GM13977 (cell line): Measurements from ENCODE around the gene RGP1.

Experiments
- DNase-seq: peaks from one replicate; pipeline ENCODE4 v3.0.0; 2012; ENCODE audit warnings: low spot score
- CTCF ChIP-seq: IDR thresholded peaks from 2 replicates; pipeline ENCODE4 v1.5.1; 2012; ENCODE audit warnings: mild to moderate bottlenecking, control low read depth; ENCODE audit not compliant: insufficient read depth; ENCODE audit errors: extremely low read depth, missing control alignments
- in situ Hi-C: fragments of 300-500 bp; cut with MboI; formaldehyde crosslinking; loops from one replicate; pipeline ENCODE4 v1.12.0; 2022; ENCODE audit warnings: low sequenced_read_pairs, low pct_unique_long_range_greater_than_20kb, mixed read lengths, inconsistent platforms; ENCODE audit not compliant: unreplicated experiment

Gene RGP1

GRCh38 chr9:35771943-35772342, 22.9 kb downstream of the RGP1 start:
- no peak for TF ChIP-seq CTCF
- no peak for DNase-seq
- in situ Hi-C loops, result no loop called here

- no peak for TF ChIP-seq CTCF
- no peak for DNase-seq
- in situ Hi-C loops, result no loop called here
Observed at GRCh38 chr9:35774907-35775635, 26.0 kb downstream of the RGP1 start.

- in situ Hi-C loops, result no loop called here
- no peak for DNase-seq
- TF ChIP-seq CTCF, result no peak
Observed at GRCh38 chr9:35776018-35776417, 26.9 kb downstream of the RGP1 start.

- no peak for DNase-seq
- no peak for TF ChIP-seq CTCF
- in situ Hi-C loops, result no loop called here
Observed at GRCh38 chr9:35778496-35778895, 29.4 kb downstream of the RGP1 start.

- in situ Hi-C loops, result no loop called here
- no peak for TF ChIP-seq CTCF
- no peak for DNase-seq
Observed at GRCh38 chr9:35781066-35781465, 32.0 kb downstream of the RGP1 start.

GRCh38 chr9:35783418-35783817, 34.3 kb downstream of the RGP1 start:
- in situ Hi-C loops, result no loop called here
- no peak for DNase-seq
- TF ChIP-seq CTCF, result no peak

GRCh38 chr9:35789541-35789940, 40.5 kb downstream of the RGP1 start:
- no peak for TF ChIP-seq CTCF
- no peak for DNase-seq
- in situ Hi-C loops, result no loop called here
